GM21515 (cell line): Measurements from ENCODE around the gene DHX34.
"Not testable (repeated sequence)": the region's sequence is repeated elsewhere in the genome, so short reads cannot be mapped to it uniquely, and the experiment has no call there.

Experiments
- ATAC-seq: cut with Tn5 transposase; IDR thresholded peaks from one replicate; pipeline ENCODE4 v1.9.1; 2021; ENCODE audit not compliant: unreplicated experiment

DHX34 gene

GRCh38 chr19:47388721-47389120, 39.6 kb downstream of the DHX34 start:
- not testable (repeated sequence) for ATAC-seq

- no peak for ATAC-seq
These were observed 40.0 kb downstream of the DHX34 start for GRCh38 chr19:47389150-47389556.

GRCh38 chr19:47390533-47391488, 41.7 kb downstream of the DHX34 start:
- ATAC-seq: no peak

- no peak for ATAC-seq
These were observed 42.6 kb downstream of the DHX34 start for GRCh38 chr19:47391510-47392223.

GRCh38 chr19:47398707-47399597, 49.8 kb downstream of the DHX34 start:
- ATAC-seq: no peak

GRCh38 chr19:47402504-47402903, 53.4 kb downstream of the DHX34 start:
- no peak for ATAC-seq

GRCh38 chr19:47404334-47405196, 55.5 kb downstream of the DHX34 start:
- ATAC-seq: no peak

- ATAC-seq: no peak
These were observed 56.1 kb downstream of the DHX34 start for GRCh38 chr19:47405197-47405550.

- no peak for ATAC-seq
These were observed 56.8 kb downstream of the DHX34 start for GRCh38 chr19:47405854-47406417.

GRCh38 chr19:47406711-47407416, 57.7 kb downstream of the DHX34 start:
- no peak for ATAC-seq

- ATAC-seq: no peak
These were observed 58.3 kb downstream of the DHX34 start for GRCh38 chr19:47407417-47407774.

GRCh38 chr19:47408156-47408938, 59.2 kb downstream of the DHX34 start:
- ATAC-seq: no peak

GRCh38 chr19:47411101-47411500, 62.0 kb downstream of the DHX34 start:
- ATAC-seq: no peak

GRCh38 chr19:47411696-47412095, 62.6 kb downstream of the DHX34 start:
- not testable (repeated sequence) for ATAC-seq

- no peak for ATAC-seq
These were observed 64.8 kb downstream of the DHX34 start for GRCh38 chr19:47413941-47414340.

- ATAC-seq: no peak
These were observed 65.4 kb downstream of the DHX34 start for GRCh38 chr19:47414469-47414868.

GRCh38 chr19:47415953-47416642, 67.0 kb downstream of the DHX34 start:
- ATAC-seq: no peak

- no peak for ATAC-seq
These were observed 67.5 kb downstream of the DHX34 start for GRCh38 chr19:47416643-47416985.
